A673 (cell line): ENCODE results near the gene RAB11A. TPM values are rescaled to one million over a fixed set of nuclear protein-coding genes. Genes with fewer than 3 reads are reported as not detected.

Source experiments
- BruUV-seq: library from RNA; stranded (reverse); fragments of 400-500 nt; replicated peaks from 2 replicates; lab custom pipeline; 2021; lab: Mats Ljungman, UMichigan
- CTCF ChIA-PET: fragments of 300-600 bp; sonication (Branson Sonifier 250); formaldehyde crosslinking; loops from one replicate; lab custom pipeline; 2022; ENCODE audit warnings: antibody characterized with exemption; lab: Charles Lee
- POLR2A ChIA-PET: fragments of 300-600 bp; sonication (Branson Sonifier 250); formaldehyde crosslinking; loops from one replicate; lab custom pipeline; 2022; ENCODE audit warnings: antibody characterized with exemption; ENCODE audit not compliant: low non-redundant PET; lab: Charles Lee
- DNase-seq: peaks from one replicate; pipeline ENCODE4 v3.0.0-alpha.2; 2015; ENCODE audit warnings: low spot score
- H3K27ac ChIP-seq: fragments of 200-600 bp; sonication (generic); 2 replicates; pipeline ENCODE4 v1.5.1; 2016; ENCODE audit warnings: mixed run types, low read depth, mild to moderate bottlenecking, mixed read lengths, antibody characterized with exemption, low read length; ENCODE audit not compliant: poor library complexity, severe bottlenecking
- H3K27me3 ChIP-seq: fragments of 200-600 bp; sonication (generic); replicated peaks from 2 replicates; pipeline ENCODE4 v1.6.1; 2017; ENCODE audit warnings: mixed run types, low read depth, mild to moderate bottlenecking, mixed read lengths, antibody characterized with exemption, low read length; ENCODE audit not compliant: insufficient read depth, poor library complexity
- H3K36me3 ChIP-seq: fragments of 200-600 bp; sonication (generic); 2 replicates; pipeline ENCODE4 v1.6.1; 2016; ENCODE audit warnings: mixed run types, mild to moderate bottlenecking, mixed read lengths, antibody characterized with exemption, low read length; ENCODE audit not compliant: insufficient read depth, poor library complexity, severe bottlenecking
- H3K4me1 ChIP-seq: fragments of 200-600 bp; sonication (generic); 2 replicates; pipeline ENCODE4 v1.6.1; 2017; ENCODE audit warnings: mixed run types, mild to moderate bottlenecking, mixed read lengths, antibody characterized with exemption, low read length; ENCODE audit not compliant: insufficient read depth, poor library complexity, severe bottlenecking
- H3K4me3 ChIP-seq: fragments of 200-600 bp; sonication (generic); 2 replicates; pipeline ENCODE4 v1.5.1; 2016; ENCODE audit warnings: low read depth, mixed run types, mild to moderate bottlenecking, mixed read lengths, low read length; ENCODE audit not compliant: poor library complexity, severe bottlenecking
- H3K9me3 ChIP-seq: fragments of 200-600 bp; sonication (generic); 2 replicates; pipeline ENCODE4 v1.6.1; 2016; ENCODE audit warnings: mixed run types, low read depth, mild to moderate bottlenecking, mixed read lengths, antibody characterized with exemption, low read length; ENCODE audit not compliant: poor library complexity, severe bottlenecking
- CTCF ChIP-seq: fragments of 300-800, 200-600 bp; sonication (generic); conservative IDR thresholded peaks from 2 replicates; pipeline ENCODE4 v1.5.1; 2017; ENCODE audit warnings: low read depth, mild to moderate bottlenecking, antibody characterized with exemption, low read length, moderate library complexity, mixed read lengths
- EZH2 ChIP-seq: fragments of 200-600 bp; sonication (generic); IDR thresholded peaks from 2 replicates; pipeline ENCODE4 v1.6.1; 2017; ENCODE audit warnings: borderline replicate concordance, low read depth, mild to moderate bottlenecking, mixed read lengths, antibody characterized with exemption, low read length; ENCODE audit not compliant: poor library complexity, severe bottlenecking
- intact Hi-C: fragments of 100-400 bp; cut with micrococcal nuclease; formaldehyde crosslinking; loops from one replicate; pipeline ENCODE4 v1.10.0; 2022; ENCODE audit not compliant: unreplicated experiment
- total RNA-seq: library from RNA; stranded (reverse); gene quantifications from 2 replicates; pipeline ENCODE4 v1.2.3, GENCODE V29; 2021

Gene RAB11A
- total RNA-seq, 1 experiment from 2014 or later, result 227 TPM

GRCh38 chr15:65903296-65904073 is 34.2 kb downstream of the RAB11A start:
- no peaks in the 10 kb centered on the region for H3K9me3 ChIP-seq
- H3K4me1 ChIP-seq, result no peaks in the 10 kb centered on the region
- no TSS peak for BruUV-seq
- H3K36me3 ChIP-seq, result peaks cover 25% of the 10 kb centered on the region
- intact Hi-C loops, result no loop called here
- no peak for DNase-seq
- H3K27me3 ChIP-seq, result no peaks in the 10 kb centered on the region
- H3K27ac ChIP-seq, result no peak overlapping the region
- POLR2A ChIA-PET, result no interaction called here
- CTCF ChIA-PET, result no interaction called here
- TF ChIP-seq EZH2 (no peak), CTCF (no peak)
- H3K4me3 ChIP-seq, result no peak overlapping the region

- ChIA-PET POLR2A (no interaction called here), CTCF (no interaction called here)
- intact Hi-C loops, result no loop called here
- TF ChIP-seq EZH2 (no peak), CTCF (no peak)
- Histone ChIP-seq H3K9me3 (no peaks in the 10 kb centered on the region), H3K4me3 (no peak overlapping the region), H3K27ac (no peak overlapping the region), H3K27me3 (no peaks in the 10 kb centered on the region), H3K4me1 (no peaks in the 10 kb centered on the region), H3K36me3 (peaks cover 25% of the 10 kb centered on the region)
- no peak for DNase-seq
- BruUV-seq, result no TSS peak
Observed at GRCh38 chr15:65904301-65904700, 35.0 kb downstream of the RAB11A start.

GRCh38 chr15:65906396-65906795 is 37.1 kb downstream of the RAB11A start:
- TF ChIP-seq EZH2, result no peak
- no peak for TF ChIP-seq CTCF
- DNase-seq, result no peak
- H3K9me3 ChIP-seq, result no peaks in the 10 kb centered on the region
- no peak overlapping the region for H3K4me3 ChIP-seq
- H3K4me1 ChIP-seq, result no peaks in the 10 kb centered on the region
- no TSS peak for BruUV-seq
- no peak overlapping the region for H3K27ac ChIP-seq
- POLR2A ChIA-PET, result no interaction called here
- no peaks in the 10 kb centered on the region for H3K27me3 ChIP-seq
- intact Hi-C loops, result no loop called here
- H3K36me3 ChIP-seq, result peaks cover 12% of the 10 kb centered on the region
- CTCF ChIA-PET, result no interaction called here
